Measurements from ENCODE around the gene GLI2.

DNA sequence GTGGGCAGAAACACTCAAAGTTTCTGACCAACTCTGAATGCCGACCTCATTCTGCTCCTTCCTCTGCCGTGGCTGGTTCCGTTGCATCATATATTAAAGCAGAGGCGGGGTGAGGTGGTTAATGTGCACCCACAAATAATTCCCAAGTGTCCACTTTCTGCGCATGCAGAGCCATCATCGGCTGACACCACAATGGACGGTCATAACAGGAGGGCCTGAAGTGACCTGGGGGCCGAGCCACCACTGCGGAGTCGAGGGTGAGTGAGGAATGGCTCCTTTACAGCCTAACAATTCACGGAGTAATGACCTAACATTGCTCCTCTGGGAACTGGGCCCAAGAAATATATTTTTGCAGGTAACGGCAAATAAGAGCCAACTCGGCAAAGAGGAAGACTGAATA, 32.9 kb upstream of the GLI2 start:
- TF ChIP-seq, protein P1, sequence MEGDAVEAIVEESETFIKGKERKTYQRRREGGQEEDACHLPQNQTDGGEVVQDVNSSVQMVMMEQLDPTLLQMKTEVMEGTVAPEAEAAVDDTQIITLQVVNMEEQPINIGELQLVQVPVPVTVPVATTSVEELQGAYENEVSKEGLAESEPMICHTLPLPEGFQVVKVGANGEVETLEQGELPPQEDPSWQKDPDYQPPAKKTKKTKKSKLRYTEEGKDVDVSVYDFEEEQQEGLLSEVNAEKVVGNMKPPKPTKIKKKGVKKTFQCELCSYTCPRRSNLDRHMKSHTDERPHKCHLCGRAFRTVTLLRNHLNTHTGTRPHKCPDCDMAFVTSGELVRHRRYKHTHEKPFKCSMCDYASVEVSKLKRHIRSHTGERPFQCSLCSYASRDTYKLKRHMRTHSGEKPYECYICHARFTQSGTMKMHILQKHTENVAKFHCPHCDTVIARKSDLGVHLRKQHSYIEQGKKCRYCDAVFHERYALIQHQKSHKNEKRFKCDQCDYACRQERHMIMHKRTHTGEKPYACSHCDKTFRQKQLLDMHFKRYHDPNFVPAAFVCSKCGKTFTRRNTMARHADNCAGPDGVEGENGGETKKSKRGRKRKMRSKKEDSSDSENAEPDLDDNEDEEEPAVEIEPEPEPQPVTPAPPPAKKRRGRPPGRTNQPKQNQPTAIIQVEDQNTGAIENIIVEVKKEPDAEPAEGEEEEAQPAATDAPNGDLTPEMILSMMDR (conservative IDR thresholded peaks at IDR 0.05 in 1 of 2, IDR thresholded peaks at IDR 0.05 in 1 of 2; ENCODE audit: extremely low read depth in 1 of 2, insufficient read depth in 1 of 2, low read depth in 1 of 2, low read length in 2 of 2), result no peak
- TF ChIP-seq EZH2 (IDR thresholded peaks at IDR 0.05; ENCODE audit: borderline replicate concordance, low read length), result no peak

All from mammary epithelial cell (primary cell).